HEK293 (cell line): ENCODE results near the gene ARID1A.

Experiments used
- CTCF ChIP-seq: fragments of 450-650 bp; formaldehyde crosslinking; IDR thresholded peaks from 2 replicates; pipeline ENCODE4 v1.5.1; 2016; ENCODE audit warnings: missing biosample characterization, missing genetic modification characterization
- OVOL3 ChIP-seq: fragments of 450-650 bp; formaldehyde crosslinking; IDR thresholded peaks from 2 replicates; pipeline ENCODE4 v1.5.1; 2016; ENCODE audit warnings: missing biosample characterization, missing genetic modification characterization
- REPIN1 ChIP-seq: fragments of 450-650 bp; formaldehyde crosslinking; IDR thresholded peaks from 2 replicates; pipeline ENCODE4 v1.5.1; 2017; ENCODE audit warnings: missing biosample characterization, missing genetic modification characterization, low read depth
- SP2 ChIP-seq: fragments of 450-650 bp; formaldehyde crosslinking; IDR thresholded peaks from 2 replicates; pipeline ENCODE4 v1.5.1; 2016; ENCODE audit warnings: missing biosample characterization, missing genetic modification characterization
- ZNF112 ChIP-seq: fragments of 450-650 bp; formaldehyde crosslinking; IDR thresholded peaks from 2 replicates; pipeline ENCODE4 v1.5.0; 2017; ENCODE audit warnings: missing biosample characterization, missing genetic modification characterization
- ZNF19 ChIP-seq: fragments of 450-650 bp; formaldehyde crosslinking; IDR thresholded peaks from 2 replicates; pipeline ENCODE4; 2016; ENCODE audit warnings: missing biosample characterization, missing genetic modification characterization, low read depth
- ZNF335 ChIP-seq: fragments of 450-650 bp; formaldehyde crosslinking; conservative IDR thresholded peaks from 2 replicates; pipeline ENCODE4 v1.5.1; 2016; ENCODE audit warnings: missing biosample characterization, missing genetic modification characterization
- ZNF580 ChIP-seq: fragments of 450-650 bp; formaldehyde crosslinking; IDR thresholded peaks from 2 replicates; pipeline ENCODE4 v1.5.1; 2016; ENCODE audit warnings: missing biosample characterization, missing genetic modification characterization
- ZNF704 ChIP-seq: fragments of 450-650 bp; formaldehyde crosslinking; IDR thresholded peaks from 2 replicates; pipeline ENCODE4 v1.5.1; 2016; ENCODE audit warnings: missing biosample characterization, missing genetic modification characterization

- TF ChIP-seq CTCF (tag by site-specific recombination): no peak
- no peak for TF ChIP-seq ZNF580 (tag by site-specific recombination)
- TF ChIP-seq ZNF704: no peak
- TF ChIP-seq OVOL3 (tag by site-specific recombination): no peak
- TF ChIP-seq ZNF19: no peak
- peak; percentile 100 for TF ChIP-seq ZNF335 (tag by site-specific recombination)
- no peak; the same call in 1 of the 2 replicates for TF ChIP-seq SP2 (tag by site-specific recombination)
- TF ChIP-seq REPIN1 (tag by site-specific recombination): no peak
- no peak for TF ChIP-seq ZNF112
Measured at GRCh38 chr1:26826261-26827105, 130.7 kb downstream of the ARID1A start, which contains the start of gene ZDHHC18.
